HG03139 (cell line): ENCODE data around the gene PDK2.
A peak's percentile ranks its signal among the peaks of the same experiment; 100 is the strongest.

Experiments
- ATAC-seq: cut with Tn5 transposase; IDR thresholded peaks from one replicate; pipeline ENCODE4 v1.9.1; 2021; ENCODE audit not compliant: unreplicated experiment

PDK2 gene

DNA sequence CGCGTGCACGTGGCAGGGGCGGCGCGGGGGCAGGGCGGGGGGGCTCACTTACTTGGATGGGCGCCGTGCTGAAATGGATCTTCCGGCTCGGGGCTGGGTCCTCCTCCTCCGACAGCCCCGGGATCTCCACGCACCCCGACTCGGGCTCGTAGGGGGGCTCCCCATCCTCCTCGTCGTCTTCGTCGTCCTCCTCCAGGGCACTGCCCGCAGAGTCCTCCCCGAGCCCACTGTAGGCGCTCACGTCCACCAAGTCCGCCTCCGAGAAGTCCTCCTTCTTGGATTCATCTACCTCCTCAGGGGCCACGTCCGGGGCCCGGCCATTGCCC is 53.9 kb downstream of the PDK2 start:
- ATAC-seq, result no peak

DNA sequence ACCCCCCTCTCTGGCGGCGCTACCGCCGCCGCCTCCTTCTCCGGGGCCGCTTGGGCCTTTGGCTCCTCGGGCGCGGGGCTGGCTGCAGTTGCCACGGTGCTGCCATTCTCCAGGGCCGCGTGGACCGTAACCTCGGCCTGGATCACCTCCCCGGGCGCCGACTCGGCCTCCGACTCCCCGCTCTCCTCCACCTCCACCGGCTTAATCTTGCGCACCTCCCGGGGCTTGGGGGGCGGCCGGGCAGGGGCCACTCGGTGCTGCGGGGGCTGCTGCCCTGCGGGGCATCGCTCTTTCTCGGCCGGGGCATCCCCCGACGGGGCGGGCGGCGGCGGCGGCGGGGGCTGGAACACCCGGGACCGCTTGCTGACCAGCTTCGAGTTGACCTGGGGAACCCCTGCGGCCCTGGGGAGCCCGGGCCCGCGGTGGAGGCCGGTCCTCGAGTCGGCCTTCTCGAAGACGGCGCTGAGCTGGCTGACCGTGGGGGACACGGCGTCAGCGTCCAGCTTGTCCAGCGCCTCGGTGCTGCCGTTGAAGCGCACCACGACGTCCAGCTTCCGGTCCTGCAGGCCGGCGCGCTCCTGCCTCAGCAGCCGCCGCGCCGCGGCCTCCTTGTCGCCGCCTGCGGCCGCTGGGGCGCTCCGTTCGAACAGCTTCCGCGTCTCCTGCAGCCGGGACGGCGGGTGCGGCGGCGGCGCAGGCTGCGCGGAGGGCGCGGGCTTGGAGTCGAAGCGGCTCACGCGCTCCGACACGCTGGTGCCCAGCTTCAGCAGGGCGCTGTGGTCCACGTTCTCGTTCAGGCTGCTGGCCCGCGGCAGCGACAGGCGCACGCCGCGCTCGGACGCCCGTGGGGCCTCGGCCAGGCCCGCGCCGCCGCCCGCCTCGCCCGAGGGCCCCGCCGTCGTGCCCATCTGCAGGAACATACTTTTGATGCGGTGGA is 54.5 kb downstream of the PDK2 start:
- no peak for ATAC-seq

DNA sequence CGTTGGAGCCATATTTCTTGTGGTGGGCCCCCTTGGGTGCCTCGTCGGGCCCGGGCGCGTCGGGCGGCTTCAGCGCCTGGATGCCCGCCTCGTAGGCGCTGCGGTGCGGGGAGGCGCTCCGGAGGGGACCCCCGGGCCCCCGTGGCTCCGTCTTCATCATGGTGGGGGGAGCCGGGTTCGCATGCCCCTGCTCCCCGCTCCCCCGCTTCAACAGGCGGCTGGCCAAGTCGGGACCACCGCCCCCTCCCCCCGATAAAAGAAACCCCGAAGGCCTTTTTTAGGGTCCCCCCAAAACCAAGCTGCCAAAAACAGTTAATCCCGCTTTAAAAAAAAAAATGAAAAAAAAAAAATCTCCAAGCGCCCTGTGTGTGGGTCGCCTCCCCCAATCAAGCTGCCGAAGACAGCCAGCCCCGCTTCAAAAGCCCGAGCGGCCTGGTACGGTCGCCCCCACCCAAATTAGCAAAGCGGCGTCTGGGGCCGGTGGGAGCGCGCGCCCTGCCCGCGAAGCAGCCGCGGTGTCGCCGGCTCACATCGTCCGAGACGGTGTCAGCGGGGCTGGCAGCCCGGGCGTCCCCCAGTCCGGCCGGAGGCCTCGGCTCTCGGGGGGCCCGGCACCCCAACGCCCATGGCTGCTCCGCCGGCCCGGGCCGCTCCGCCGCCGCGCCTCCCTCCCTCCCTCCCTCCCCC is 55.3 kb downstream of the PDK2 start, which contains the start of gene PPP1R9B:
Gene PPP1R9B (minus strand): TSS at position 324 of the 687 bp plus-strand sequence. CDS start 164 bp downstream, at position 160.
- no peak for ATAC-seq

DNA sequence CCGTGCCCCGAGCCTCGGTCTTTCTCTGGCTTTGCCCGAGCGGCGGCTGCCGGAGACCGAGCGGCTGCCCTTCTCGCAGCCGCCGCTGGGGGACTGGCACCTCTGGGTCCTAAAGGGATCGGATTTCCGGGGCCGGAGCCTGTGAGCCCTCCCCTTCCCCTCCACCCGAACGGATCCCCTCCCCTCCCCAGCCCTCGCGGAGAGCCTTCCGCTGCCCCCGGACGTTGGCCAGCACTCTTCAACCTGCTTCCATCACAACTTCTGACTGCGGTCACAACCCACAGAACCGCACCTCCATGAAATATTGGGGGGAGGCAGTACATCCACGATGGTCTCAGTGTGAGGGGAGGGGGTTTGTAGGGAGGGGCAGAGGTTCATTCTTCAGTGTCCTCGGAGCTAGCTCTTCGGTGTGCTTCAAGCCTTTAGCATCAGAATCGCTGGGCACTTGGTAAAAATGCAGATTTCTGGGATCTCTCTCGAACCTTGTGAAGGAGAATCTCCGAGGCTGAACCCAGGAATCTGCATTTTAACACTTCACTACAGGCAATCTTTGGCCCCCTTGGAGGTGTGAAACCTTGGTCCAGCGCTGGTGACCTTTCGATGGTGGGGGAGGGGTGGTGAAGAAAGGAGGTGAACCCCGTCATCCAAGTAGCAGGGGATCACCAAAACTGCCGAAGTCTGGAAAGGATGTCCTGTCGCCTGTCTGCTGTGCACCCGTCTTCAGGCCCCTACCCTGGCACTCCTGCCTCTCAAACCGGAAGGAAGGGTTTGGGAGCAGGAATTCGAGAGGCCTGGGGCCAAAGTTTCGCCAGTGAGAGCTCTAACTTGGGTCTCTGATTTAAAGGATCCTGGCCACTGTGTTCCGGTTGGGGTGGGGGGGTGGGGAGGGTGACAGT is 56.1 kb downstream of the PDK2 start:
- no peak for ATAC-seq

DNA sequence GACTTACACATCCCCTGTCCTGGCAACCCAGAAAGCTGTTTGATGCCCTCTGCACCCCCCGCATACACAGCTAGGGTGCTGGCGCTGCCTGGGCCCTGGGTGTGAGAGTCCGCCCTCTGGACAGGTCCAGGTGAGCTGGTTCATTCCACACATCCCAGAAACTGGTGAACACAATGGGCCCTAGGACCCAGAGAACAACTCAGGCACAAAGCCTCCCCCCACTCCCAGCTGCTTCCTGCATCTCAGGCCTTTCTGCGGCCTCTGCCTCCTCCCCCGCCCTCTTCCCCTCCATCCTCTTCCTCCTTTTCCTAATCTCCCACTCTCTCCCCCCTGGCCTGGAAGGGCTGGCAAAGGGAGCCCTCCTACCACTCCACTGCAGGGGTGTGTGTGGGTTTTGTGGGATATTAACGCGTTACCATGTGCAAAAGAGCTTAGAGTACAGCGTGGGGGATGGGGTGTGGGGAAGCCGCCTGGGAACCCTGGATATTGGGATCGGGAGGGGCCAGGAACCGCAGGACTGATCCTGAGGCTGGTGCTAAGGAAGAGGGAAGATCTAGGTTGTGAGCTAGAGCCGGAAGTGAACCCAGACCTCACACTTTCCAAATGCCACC is 56.9 kb downstream of the PDK2 start:
- ATAC-seq, result no peak

DNA sequence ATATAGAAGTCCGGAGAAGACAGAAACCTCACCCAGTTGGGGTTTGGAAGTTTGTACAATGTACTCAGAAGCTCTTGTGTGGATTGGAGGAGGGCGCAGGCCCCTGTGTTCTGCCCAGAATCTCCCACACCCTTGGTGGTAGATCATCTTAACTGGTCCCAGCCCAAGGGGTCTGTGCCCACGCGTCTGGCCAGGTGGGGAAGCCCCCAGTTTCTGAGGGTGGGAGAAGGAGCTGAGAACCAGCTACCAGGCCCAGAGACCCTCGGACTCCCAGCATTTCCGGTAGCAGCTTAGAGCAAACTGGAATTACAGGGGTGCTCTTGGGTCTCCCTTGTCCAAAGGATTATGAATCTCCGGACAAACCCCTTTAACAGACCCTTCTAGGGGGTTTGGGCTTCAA is 57.6 kb downstream of the PDK2 start:
- no peak for ATAC-seq

- no peak for ATAC-seq
These were observed 58.8 kb downstream of the PDK2 start for GRCh38 chr17:50153650-50154575.

DNA sequence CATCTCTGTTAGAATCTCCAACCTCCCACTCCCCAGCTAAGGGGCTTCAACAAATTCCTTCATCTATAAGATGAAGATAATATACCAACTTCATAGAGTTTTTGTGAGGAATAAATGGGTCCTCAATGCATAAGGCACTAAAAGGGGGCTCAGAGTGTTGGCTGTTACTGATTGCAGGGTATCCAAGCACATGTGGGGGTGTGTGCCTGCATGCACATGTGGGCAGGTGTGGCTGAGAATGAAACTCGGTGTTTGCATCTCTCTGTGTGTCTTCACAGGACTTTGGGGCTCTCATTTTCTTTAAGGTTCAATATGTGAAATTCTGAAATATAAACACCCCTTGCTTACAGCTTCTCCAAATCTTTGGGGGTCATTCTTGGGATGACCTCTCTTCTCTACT is 59.5 kb downstream of the PDK2 start:
- ATAC-seq, result no peak

DNA sequence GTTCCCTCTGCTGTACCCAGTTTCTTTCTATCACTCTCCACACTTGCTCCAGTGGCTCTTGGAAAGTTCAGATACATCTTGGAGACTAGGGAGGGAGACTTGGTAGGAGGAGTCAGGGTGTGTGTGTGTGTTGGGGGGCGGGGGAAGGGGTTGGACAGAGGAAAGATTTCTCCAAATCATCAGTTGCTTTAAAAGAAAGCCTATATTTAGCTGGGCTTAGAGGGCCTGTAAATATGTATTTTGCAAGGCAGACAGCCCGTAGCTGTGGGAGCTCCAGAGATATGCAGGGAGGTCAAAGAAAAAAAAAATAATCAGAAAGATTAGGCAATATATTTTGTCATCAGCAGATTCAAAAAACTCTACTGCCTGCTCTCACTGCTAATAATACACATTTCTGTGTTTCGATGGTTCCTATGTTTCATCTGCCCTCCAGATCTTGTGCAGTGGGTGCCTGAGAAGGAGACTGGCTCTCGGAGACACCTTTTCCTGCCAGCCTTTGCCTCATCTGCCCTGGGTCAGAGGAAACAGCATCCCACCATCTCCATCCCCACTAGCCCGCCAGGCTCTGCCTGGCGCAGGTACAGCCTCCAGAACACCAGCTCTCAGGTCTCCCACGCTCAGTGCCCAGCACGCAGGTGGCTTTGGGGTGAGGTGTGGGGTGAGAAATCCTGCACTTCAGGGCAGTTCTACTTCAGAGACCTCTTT is 60.1 kb downstream of the PDK2 start:
- ATAC-seq, result no peak

DNA sequence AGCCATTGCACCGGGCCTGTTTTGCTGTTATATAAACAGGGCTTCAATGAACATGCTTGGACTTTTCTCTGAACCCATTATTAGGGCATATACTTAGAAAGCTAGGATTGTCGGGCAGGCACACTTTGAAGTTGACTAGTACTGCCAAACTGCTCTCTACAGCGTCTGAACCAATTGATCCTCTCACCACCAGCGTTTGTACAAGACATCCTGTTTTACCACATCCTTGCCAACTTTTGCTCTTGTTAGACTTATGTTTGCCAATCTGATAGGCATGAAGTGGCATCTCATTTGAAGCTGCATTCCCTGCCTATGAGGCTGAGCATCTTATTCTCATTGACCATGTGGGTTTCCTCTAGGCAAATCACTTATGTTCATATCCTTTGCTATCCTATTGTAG is 62.7 kb downstream of the PDK2 start:
- ATAC-seq, result no peak

DNA sequence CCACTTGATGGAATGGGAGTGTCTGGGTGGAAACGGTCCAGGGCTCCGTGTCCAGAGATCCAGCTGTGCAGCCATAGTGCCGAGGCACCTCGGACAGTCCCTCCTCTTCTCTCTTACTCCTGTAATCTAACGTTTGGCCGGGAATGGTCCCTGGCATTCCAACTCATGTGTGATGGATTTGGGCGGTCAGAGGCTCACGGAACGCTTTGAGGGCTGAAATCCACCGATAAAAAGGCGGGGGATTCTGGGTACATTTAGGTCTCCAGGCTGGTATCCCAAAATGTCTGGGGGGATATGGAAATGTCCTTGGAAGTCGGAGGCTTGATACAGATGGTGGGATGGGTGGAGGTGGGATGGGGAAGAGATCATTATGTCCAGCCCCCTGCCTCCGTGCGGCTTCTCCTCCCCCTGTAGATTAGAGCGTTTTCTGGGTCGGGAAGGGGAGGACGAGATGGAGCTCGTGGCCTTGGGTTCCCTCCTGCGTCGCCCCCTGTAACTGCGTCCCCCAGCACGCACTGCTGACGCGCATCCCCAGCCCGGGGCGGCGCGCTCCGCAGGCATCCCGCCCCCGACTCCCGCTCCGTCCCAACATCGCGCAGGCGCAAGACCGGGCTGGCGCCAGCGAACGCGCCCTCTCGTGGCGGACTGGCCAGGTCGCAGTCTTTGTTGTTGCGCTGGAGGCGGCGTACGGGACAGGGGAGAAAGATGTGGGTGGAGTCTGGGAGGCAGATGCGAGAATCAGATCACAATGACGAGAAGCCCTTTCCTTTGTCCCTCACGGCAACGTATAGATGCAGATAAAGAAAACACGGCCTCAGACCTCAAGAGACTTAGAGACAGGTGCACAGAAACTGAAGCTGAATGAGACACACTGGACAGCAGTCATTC is 66.1 kb downstream of the PDK2 start:
- ATAC-seq, result peak; percentile 75
